ENCODE data around the gene IPPK.

GRCh38 chr9:92634712-92635605 lies 35.0 kb downstream of the IPPK start:
- TF ChIP-seq TCF12 (IDR thresholded peaks at IDR 0.05; ENCODE audit: low read depth, low read length) (no peak), EZH2 (IDR thresholded peaks at IDR 0.05; ENCODE audit: low read depth, low read length, severe bottlenecking) (no peak), TAF1 (IDR thresholded peaks at IDR 0.05; ENCODE audit: low read depth, low read length) (no peak), EGR1 (IDR thresholded peaks at IDR 0.05; ENCODE audit: borderline replicate concordance, low read depth, low read length) (no peak), POLR2A (IDR thresholded peaks at IDR 0.05; ENCODE audit: control extremely low read depth in 1 of 2, low read depth in 2 of 2, low read length in 2 of 2) (no peak), NRF1 (IDR thresholded peaks at IDR 0.05; ENCODE audit: low read depth, low read length) (no peak), BRCA1 (IDR thresholded peaks at IDR 0.05; ENCODE audit: low read depth, low read length) (no peak), POLR2AphosphoS5 (IDR thresholded peaks at IDR 0.05; ENCODE audit: low read depth, low read length) (no peak), RFX5 (IDR thresholded peaks at IDR 0.05; ENCODE audit: borderline replicate concordance, low read depth, low read length) (peak; percentile 44; the same call in 1 of the 2 replicates), YY1 (IDR thresholded peaks at IDR 0.05; ENCODE audit: low read depth, low read length) (0 out of 2 replicates have a peak, but pooled peaks have one; percentile 35), SIN3A (conservative IDR thresholded peaks at IDR 0.05 in 1 of 2, IDR thresholded peaks at IDR 0.05 in 1 of 2; ENCODE audit: low read depth in 1 of 2, low read length in 2 of 2) (peak in 1 of 2 experiments; percentile 69; a peak in 1 of 4 replicates), SIX5 (IDR thresholded peaks at IDR 0.05; ENCODE audit: low read depth, low read length) (no peak)
- TF ChIP-seq, protein P1, sequence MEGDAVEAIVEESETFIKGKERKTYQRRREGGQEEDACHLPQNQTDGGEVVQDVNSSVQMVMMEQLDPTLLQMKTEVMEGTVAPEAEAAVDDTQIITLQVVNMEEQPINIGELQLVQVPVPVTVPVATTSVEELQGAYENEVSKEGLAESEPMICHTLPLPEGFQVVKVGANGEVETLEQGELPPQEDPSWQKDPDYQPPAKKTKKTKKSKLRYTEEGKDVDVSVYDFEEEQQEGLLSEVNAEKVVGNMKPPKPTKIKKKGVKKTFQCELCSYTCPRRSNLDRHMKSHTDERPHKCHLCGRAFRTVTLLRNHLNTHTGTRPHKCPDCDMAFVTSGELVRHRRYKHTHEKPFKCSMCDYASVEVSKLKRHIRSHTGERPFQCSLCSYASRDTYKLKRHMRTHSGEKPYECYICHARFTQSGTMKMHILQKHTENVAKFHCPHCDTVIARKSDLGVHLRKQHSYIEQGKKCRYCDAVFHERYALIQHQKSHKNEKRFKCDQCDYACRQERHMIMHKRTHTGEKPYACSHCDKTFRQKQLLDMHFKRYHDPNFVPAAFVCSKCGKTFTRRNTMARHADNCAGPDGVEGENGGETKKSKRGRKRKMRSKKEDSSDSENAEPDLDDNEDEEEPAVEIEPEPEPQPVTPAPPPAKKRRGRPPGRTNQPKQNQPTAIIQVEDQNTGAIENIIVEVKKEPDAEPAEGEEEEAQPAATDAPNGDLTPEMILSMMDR (IDR thresholded peaks at IDR 0.05; ENCODE audit: control extremely low read depth in 1 of 3, insufficient read depth in 1 of 3, low read depth in 1 of 3, low read length in 3 of 3): peak; percentile 100
- TF ChIP-seq, protein P2, sequence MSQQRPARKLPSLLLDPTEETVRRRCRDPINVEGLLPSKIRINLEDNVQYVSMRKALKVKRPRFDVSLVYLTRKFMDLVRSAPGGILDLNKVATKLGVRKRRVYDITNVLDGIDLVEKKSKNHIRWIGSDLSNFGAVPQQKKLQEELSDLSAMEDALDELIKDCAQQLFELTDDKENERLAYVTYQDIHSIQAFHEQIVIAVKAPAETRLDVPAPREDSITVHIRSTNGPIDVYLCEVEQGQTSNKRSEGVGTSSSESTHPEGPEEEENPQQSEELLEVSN (IDR thresholded peaks at IDR 0.05): no peak

Measured in H1 (cell line).